NCI-H2196 (cell line): ENCODE results near the gene CCDC177.
A peak's percentile ranks its signal among the peaks of the same experiment; 100 is the strongest.

Experiments
- DNase-seq: peaks from one replicate; lab custom pipeline; 2025; ENCODE audit not compliant: unreplicated experiment; lab: John Stamatoyannopoulos, UW

CCDC177 gene

DNA sequence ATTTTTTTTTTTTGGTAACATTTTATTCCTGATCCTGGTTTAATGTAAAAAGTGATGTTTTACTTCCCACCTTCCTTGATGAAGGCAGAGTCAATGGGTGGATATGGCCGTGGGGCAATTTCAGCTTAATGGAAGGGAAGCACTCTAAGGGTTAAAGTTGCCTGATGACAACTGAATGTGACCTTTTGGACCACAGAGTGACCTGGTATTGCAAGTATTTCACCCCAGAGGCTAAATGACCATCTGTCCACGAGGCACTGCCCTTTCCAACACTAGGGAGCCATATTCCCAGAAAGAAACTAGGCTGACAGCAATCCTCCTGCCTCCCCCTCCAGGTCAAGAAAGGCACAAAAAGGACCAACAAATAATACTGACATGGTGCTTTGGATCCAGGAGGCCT, 4.8 kb downstream of the CCDC177 start:
- DNase-seq = no peak

DNA sequence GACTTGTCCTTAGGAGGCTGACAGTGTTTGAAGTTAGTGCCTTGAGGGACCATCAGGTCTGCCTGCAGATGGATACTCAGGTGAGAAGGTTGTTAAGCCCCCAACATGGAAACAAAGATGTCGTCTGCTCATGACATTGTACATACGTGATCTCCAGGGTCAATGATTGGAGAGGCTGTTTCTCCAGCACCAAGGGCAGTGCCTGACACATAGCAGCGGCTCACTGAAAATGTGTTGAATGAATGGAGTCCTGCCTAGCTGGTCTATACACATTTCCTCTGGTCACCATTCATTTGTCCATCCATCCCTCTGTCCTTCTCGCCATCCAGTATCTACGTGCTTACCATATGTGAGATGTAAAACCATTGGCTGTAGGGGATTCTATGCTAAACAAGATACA, 7.1 kb downstream of the CCDC177 start:
- DNase-seq = no peak

DNA sequence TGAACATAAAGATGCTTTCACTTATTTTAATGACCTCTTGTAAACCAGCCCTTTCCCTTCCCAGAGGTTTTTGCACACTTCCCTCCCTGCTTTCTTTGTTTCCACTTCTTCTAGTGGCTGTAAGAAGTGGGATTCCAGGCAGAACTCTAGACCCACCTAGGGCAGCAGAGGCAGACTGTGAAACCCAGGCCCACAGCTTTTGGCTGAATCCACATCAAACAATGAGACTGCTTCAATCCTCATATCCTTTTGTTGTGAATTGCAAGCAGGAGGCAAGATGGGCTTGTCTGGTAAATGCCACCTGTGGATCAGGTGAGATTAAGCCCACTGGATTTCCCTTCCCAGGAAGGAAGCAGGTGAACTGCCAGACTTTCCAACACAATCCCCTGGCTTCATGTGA, 12.8 kb downstream of the CCDC177 start:
- DNase-seq = no peak

GRCh38 chr14:69560826-69561225, 13.8 kb downstream of the CCDC177 start:
- DNase-seq = no peak

DNA sequence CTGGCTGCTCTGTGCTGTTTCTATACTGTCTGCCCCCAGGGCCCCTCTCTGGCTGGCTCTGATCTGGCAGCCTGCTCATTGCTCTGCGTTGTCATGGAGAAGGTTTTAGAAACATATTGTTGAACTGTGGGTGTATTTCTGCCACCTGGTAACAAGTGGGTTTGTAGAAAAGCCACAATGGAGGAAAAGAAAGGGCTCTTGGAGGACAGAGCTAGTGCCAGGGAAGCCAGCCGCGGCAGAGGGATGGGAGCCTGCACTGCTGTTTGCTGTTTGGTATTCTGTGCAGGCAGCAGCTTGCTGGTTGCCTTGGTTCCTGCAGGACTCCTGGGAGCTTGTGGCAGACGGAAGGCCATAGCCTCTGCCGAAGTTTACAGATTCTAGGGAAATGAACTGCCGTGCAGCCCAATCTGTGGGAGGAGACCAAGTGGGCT, 15.1 kb downstream of the CCDC177 start:
- DNase-seq = peak; percentile 29

GRCh38 chr14:69558774-69559173, 15.9 kb downstream of the CCDC177 start:
- DNase-seq = no peak

GRCh38 chr14:69554500-69554899, 20.2 kb downstream of the CCDC177 start:
- DNase-seq = peak; percentile 22

- DNase-seq = no peak
Observed at GRCh38 chr14:69553252-69553651, 21.4 kb downstream of the CCDC177 start.

- no peak for DNase-seq
Observed at GRCh38 chr14:69551511-69551910, 23.2 kb downstream of the CCDC177 start.

GRCh38 chr14:69548566-69548965, 26.1 kb downstream of the CCDC177 start:
- no peak for DNase-seq

DNA sequence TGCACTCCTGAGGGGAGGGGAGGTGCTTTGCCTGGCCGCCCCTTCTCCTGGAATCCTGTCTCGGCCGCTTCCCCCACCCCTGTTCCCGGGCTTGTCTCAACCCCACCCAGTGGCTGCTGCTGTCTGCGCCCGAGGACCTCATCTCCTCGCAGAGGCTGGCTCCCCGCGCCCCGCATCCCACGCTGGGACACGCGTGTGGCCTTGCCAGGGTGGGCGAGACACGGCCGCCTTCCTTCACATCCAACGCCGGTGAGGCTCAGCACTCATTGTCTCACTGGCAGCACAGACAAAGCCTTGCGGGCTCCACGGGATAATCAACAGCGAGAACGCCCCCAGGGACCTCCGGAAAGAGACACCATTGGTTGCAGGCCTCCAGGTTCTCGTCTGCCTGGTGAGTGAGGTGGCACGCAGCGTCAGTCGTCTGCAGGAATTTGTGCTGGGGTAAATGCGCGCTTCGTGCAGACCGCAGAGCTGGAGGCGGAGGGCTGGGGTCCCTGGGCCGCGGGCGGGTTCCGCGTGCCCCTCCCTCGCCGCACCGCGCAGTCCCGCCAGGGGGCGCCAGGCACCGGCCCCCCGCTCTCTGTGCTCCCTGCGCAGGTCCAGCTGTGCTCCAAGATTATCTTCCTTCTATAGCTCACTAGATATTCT, 26.8 kb downstream of the CCDC177 start:
- DNase-seq = no peak

DNA sequence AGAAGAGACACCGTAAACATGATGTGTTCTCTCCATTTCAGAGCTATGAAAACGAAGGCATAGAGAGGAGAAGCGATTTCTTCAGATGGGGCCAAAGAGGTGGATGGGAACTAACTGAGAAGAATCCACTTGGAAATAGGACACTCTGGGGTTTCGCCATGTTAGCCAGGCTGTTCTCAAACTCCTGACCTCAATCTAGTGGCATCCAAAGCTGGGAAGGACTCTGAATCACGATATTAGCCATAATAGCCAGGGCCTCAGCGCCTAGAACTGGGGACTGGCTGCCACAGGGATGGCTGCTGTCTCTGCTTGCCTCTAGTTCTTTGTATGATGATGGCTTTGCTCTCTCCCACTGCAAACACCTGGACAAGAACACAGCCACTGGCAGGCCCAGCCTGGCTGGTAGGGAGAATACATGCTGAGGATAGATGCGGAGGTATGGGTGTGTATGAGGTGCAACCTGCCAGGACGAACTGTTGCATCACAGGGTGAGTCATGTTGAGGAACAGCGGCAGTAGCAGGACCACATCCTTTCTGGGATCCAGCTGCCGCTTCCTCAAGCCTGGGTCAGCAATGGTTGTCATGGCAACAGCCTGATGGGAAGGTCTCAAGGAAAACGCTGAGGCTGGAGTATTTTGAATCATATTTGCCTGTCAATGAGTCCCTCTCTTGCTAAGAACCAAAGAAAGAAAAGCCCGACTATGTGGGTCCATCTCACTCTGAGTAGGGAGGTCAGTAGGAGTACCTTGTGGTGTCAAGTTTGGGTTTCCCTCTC, 31.1 kb downstream of the CCDC177 start:
- DNase-seq = peak; percentile 83

DNA sequence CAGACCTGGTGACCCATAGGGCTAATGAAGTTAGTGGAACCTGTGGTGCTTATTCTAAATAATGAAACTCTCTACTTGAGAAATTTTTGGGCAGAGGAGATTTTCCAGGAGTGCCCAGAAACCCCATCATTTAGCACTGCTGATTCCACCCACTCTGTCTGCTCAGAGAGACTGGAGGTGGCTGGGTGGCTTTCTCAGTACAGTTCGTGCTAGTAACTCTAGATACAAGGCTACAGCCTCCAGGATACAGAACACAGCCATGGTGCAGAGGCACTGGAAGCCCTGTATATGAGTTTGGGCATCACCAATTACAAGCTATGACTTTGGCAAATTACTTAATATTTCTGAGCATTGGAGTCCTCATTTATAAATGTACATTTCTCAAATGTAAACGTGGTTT, 32.4 kb downstream of the CCDC177 start:
- no peak for DNase-seq

DNA sequence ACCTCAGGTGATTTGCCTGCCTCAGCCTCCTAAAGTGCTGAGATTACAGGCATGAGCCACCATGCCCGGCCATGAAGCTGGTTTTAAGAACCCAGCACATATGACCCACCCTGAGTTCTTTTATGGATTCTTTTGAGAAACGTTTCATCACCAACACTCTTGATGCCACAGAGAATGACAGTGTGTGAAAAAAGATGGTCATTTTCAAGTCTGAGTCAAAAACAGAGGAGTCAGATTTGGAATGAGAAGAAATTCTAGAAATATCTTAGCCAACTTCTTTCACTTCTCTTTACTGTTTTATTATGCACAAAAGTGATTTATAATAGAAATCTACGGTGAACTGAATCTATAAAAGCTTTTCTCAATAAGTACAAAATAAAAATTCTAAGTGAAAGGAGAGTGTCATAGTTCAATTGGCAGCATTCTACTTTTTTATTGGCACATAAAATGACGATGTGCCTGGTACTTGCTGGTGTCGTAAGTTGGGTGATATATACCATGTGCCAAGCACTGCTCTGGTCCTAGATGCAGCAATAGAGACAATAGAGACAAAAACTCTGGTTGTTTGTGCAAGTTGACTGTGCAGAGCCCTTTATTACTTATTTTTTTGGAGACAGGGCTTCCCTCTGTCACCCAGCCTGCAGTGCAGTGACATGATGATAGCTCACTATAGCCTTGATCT, 33.9 kb downstream of the CCDC177 start:
- DNase-seq = no peak

DNA sequence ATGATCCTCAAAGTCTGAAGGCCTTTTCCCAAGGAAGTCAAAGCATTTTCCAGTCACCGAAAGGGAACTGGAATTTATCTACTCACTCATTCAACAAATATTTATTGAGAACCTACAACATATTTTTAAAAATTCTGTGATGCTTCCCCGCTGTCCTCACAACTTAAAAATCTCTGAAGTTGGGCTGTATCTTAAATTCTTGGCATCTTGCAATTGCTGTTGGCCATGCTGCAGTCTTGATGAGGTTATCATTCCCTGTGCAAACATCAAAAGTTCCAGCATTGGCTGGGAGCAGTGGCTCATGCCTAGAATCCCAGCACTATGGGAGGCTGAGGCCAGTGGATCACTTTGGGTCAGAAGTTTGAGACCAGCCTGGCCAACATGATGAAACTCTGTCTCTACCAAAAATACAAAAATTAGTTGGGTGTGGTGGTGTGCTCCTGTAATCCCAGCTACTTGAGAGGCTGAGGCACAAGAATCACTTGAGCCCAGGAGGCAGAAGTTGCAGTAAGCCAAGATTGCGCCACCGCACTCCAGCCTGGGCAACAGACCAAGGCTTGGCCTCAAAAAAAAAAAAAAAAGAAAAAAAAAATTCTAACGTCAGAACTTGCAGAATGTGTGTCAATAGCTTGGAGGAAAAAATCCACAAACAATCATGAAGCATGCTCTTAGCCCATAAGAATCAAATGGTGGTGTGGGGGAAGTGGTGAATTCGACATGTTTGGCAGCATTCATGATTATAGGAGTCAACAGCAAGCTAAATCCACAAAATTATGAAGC, 34.9 kb downstream of the CCDC177 start:
- no peak for DNase-seq

DNA sequence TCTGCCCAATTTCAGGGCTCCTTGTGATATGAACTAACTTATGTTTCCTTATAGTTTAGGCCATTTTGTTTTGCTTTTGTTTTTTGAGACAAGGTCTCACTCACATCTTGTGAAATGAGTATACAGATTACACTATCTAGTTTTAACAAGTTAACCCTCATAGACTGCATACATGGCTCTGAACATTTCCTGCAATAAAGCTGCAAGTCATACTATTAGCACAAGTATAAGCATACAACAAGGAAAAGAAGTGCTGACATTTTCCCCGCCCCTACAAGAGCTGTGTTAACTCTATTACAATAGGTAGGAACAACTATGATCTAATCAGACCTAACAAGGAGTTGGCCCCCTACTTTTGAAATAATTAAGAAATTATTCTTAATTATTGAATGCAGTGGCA, 35.9 kb downstream of the CCDC177 start:
- no peak for DNase-seq

- no peak for DNase-seq
Observed at GRCh38 chr14:69537900-69538299, 36.8 kb downstream of the CCDC177 start.

DNA sequence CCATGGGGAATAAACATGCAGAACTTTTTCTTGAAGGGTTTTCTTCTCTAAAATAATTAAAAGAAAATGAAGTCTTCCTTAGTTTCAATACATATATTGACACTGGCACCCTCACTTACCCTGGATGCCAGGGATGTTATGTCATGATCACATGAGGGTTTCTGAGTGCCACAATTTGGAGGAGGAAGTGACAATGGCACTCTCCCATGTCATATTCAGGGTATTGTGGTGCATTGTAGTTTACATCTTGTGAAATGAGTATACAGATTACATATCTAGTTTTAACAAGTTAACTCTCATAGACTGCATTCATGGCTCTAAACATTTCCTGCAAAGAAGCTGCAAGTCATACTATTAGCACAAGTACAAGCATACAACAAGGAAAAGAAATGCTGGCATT, 37.7 kb downstream of the CCDC177 start:
- DNase-seq = peak; percentile 38

DNA sequence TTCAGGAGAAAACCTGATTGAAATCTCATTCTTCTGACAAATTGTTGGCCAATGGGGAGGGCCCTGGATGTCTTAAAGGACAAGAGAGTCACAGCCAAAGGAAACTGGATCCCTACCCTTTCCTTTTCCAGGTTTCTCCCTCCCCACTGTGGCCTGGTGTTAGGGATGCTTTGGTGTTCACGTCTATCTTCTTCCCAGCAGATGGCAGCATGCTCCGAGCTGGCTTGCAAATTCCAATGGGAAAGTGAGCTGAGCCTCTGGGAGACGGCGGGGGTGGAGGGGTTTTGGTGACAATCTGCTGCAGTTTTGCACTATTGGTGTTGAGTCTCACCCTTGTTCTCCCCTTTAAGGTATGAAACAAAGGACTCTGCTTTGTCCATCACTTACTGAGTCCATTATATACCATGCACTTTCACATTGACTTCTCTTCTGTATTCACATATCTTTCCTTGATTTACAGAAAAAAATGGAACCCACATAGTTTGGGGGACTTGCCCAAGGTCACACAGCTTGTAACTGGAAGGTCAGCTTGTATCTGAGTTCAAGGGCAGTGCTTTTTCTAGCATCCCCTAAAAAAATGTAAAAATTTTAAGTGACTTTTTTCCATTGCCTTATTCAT, 39.3 kb downstream of the CCDC177 start:
- DNase-seq = peak; percentile 58

- DNase-seq = no peak
Observed at GRCh38 chr14:69532561-69533340, 41.9 kb downstream of the CCDC177 start.
